Bronchial smooth muscle cell (primary cell): ENCODE results near the gene CALM3. TPM values are rescaled to one million over a fixed set of nuclear protein-coding genes. Genes with fewer than 3 reads are reported as not detected.

Source experiments
- total RNA-seq: library from RNA; depleted of rRNA; stranded (reverse); fragments of >200 nt; gene quantifications from 2 replicates; pipeline ENCODE4 v1.2.1, GENCODE V29; 2014

The CALM3 gene
- 179 and 253 TPM in 2 replicates for total RNA-seq

GRCh38 chr19:46601318-46602224 is at the start of gene CALM3:
Gene CALM3, plus strand, starts transcription at chr19:46601330. Its CDS starts 105 bp downstream, at chr19:46601435.

DNA sequence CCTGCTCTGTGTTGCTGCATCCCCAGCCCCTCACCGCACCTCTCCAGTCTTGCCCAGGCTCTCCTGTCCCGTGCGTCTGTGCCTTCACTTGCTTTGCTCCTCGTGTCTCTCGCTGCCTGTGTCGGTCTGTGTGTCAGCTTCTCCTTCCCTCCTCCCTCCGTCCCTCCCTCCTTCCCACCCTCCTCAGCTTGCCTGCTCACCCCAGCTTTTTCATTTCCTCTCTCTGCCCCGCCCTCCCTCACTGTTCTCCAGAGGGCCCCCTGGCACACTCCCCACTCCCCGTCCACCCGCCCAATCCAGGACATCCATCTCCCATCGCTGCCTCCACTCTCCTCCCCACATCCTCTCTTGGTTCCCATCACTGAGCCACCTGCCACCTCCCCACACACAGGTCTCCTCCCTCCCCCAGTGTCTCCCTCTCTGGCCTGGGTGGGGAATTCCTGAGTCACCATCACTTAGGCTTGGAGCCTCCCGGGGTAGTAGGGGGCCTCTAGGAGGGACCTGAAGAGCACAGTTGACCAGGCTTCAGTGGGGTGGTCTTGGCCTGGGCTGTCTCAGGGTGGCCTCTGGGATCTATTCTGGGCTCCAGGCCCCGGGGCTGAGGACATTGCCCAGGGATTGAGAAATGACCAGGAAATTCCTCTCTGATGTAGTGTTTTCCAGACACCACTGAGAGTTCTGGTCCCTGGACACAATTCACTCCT is 24.0 kb downstream of the CALM3 start, which contains the start of gene PTGIR:
PTGIR (minus strand) TSS at position 132 of the 704 bp plus-strand sequence. CDS start 864 bp downstream, outside the sequence.

DNA sequence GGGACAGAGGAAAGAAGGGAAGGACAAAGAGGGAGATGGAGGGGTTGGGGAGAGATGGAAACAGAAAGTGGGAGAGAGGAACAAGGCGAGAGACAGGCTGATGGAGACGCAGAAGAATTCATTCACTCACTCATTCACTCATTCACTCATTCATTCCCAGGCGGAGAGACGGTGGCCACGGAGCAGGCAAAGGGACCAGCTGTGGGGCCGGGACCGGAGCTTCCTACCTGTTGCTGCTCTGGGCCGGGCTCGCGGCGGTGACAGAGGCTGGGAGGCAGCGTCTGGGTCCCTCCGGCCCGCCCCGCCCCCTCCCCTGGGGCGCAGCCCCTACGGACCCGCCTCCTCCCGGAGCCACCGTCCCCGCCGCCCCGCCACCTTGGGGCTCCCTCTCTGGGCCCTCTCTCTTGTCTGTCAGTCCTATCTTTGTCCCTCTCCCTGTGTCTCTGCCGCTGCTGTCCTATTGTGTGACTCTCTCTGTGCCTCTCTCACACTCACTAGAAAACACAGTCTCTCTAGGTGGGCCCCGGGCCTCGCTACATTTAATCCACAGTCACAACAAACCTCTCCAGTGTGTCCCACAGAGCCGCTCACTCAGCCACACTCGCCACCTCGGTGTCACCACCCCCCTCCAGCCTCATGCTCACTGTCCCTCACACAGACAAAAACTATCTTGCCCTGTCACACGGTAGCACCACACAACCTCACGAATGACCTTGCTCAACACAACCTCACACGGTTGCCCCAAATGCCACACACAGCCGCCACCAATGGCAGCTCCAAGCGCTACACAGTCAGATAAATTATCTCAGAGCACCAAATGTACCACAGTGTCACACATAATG is 35.0 kb downstream of the CALM3 start, which contains the start of gene GNG8:
GNG8 (minus strand) TSS at position 283 of the 842 bp plus-strand sequence. CDS start 1,520 bp downstream, outside the sequence.

Other genes starting within 250 kb of the CALM3 start
- gene CCDC8, start 187.8 kb upstream of the CALM3 start, total RNA-seq: 40.5 and 50.6 TPM in 2 replicates
- under 0.01 and 0.16 TPM in 2 replicates for gene PNMA8C, start 172.4 kb upstream of the CALM3 start, total RNA-seq
- 2.9 and 5.5 TPM in 2 replicates for gene PNMA8A, start 129.8 kb upstream of the CALM3 start, total RNA-seq
- gene PNMA8B, start 105.5 kb upstream of the CALM3 start, total RNA-seq: 3.0 and 4.5 TPM in 2 replicates
- 0.77 and 0.95 TPM in 2 replicates for gene PTGIR, start 23.8 kb downstream of the CALM3 start, total RNA-seq
- gene GNG8, start 34.9 kb downstream of the CALM3 start, total RNA-seq: not detected in 2 replicates
- gene DACT3, start 59.9 kb downstream of the CALM3 start, total RNA-seq: 3.3 and 4.6 TPM in 2 replicates
- 14.4 and 14.5 TPM in 2 replicates for gene PRKD2, start 115.8 kb downstream of the CALM3 start, total RNA-seq
- 8.6 and 9.0 TPM in 2 replicates for gene FKRP, start 144.7 kb downstream of the CALM3 start, total RNA-seq
- gene STRN4, start 145.1 kb downstream of the CALM3 start, total RNA-seq: 52.0 and 63.6 TPM in 2 replicates
- gene SLC1A5, start 187.3 kb downstream of the CALM3 start, total RNA-seq: 78.7 and 213 TPM in 2 replicates
- gene AP2S1, start 249.5 kb downstream of the CALM3 start, total RNA-seq: 155 and 191 TPM in 2 replicates